WTC11 (cell line): ENCODE results near the gene PARVB. TPM values are rescaled to one million over a fixed set of nuclear protein-coding genes. Genes with fewer than 3 reads are reported as not detected.

Source experiments
- ATAC-seq: fragments of 200-7000 bp; cut with Tn5 transposase; 2 replicates; pipeline ENCODE4 v1.10.0; 2021; ENCODE audit warnings: mild to moderate bottlenecking, moderate library complexity
- CTCF ChIA-PET: fragments of 300-600 bp; sonication (Branson Sonifier 250); formaldehyde crosslinking; loops from one replicate; lab custom pipeline; 2021; ENCODE audit warnings: antibody characterized with exemption; lab: Charles Lee
- POLR2A ChIA-PET: fragments of 350-600 bp; sonication (Branson Sonifier 250); formaldehyde crosslinking; loops from one replicate; lab custom pipeline; 2021; ENCODE audit warnings: antibody characterized with exemption; lab: Charles Lee
- DNase-seq: peaks from one replicate; pipeline ENCODE4 v3.0.0; 2021; ENCODE audit warnings: low spot score
- H3K27ac Mint-ChIP-seq: 2 replicates; pipeline ENCODE4 v1.8.0; 2021; ENCODE audit warnings: mixed read lengths
- H3K27me3 Mint-ChIP-seq: 2 replicates; pipeline ENCODE4 v1.8.0; 2021; ENCODE audit warnings: low read depth, mild to moderate bottlenecking, moderate library complexity, mixed read lengths
- H3K36me3 Mint-ChIP-seq: 2 replicates; pipeline ENCODE4 v1.8.0; 2021; ENCODE audit warnings: mixed read lengths
- H3K4me1 Mint-ChIP-seq: 2 replicates; pipeline ENCODE4 v1.8.0; 2022; ENCODE audit warnings: mixed read lengths
- H3K4me3 Mint-ChIP-seq: 2 replicates; pipeline ENCODE4 v1.8.0; 2021; ENCODE audit warnings: mild to moderate bottlenecking, moderate library complexity, mixed read lengths
- H3K9me3 Mint-ChIP-seq: 2 replicates; pipeline ENCODE4 v1.8.0; 2021; ENCODE audit warnings: mixed read lengths
- AR ChIP-seq: fragments of 250-450 bp; sonication (Bioruptor Pico); IDR thresholded peaks from 2 replicates; pipeline ENCODE4 v1.9.0; 2021; ENCODE audit warnings: mild to moderate bottlenecking
- CREM ChIP-seq: sonication (generic); formaldehyde crosslinking; IDR thresholded peaks from 2 replicates; pipeline ENCODE4 v1.8.1; 2022; ENCODE audit warnings: mild to moderate bottlenecking, missing genetic modification reagents, moderate library complexity
- GABPB1 ChIP-seq: sonication (generic); formaldehyde crosslinking; IDR thresholded peaks from 2 replicates; pipeline ENCODE4 v1.8.1; 2023; ENCODE audit warnings: mild to moderate bottlenecking, missing genetic modification reagents
- GRHL2 ChIP-seq: fragments of 250-450 bp; sonication (Bioruptor Pico); IDR thresholded peaks from 2 replicates; pipeline ENCODE4 v1.8.0; 2022; ENCODE audit warnings: mild to moderate bottlenecking, moderate library complexity; ENCODE audit not compliant: insufficient replicate concordance, severe bottlenecking
- JAZF1 ChIP-seq: fragments of 250-450 bp; sonication (Bioruptor Pico); IDR thresholded peaks from 2 replicates; pipeline ENCODE4 v1.9.0; 2021; ENCODE audit warnings: moderate library complexity, mild to moderate bottlenecking, inconsistent platforms
- KAT7 ChIP-seq: sonication (generic); formaldehyde crosslinking; IDR thresholded peaks from 2 replicates; pipeline ENCODE4 v1.8.1; 2023; ENCODE audit warnings: missing genetic modification reagents, mild to moderate bottlenecking, borderline replicate concordance
- MYBL2 ChIP-seq: sonication (generic); formaldehyde crosslinking; IDR thresholded peaks from 2 replicates; pipeline ENCODE4 v1.8.1; 2023; ENCODE audit warnings: mild to moderate bottlenecking, moderate library complexity, missing genetic modification reagents
- NFYB ChIP-seq: sonication (generic); formaldehyde crosslinking; conservative IDR thresholded peaks from 2 replicates; pipeline ENCODE4 v1.8.0; 2022; ENCODE audit warnings: low read depth, missing genetic modification reagents
- SOX15 ChIP-seq: fragments of 250-450 bp; sonication (Bioruptor Pico); IDR thresholded peaks from 2 replicates; pipeline ENCODE4 v1.9.0; 2021; ENCODE audit warnings: mild to moderate bottlenecking
- SP1 ChIP-seq: sonication (generic); formaldehyde crosslinking; conservative IDR thresholded peaks from 2 replicates; pipeline ENCODE4 v1.8.1; 2022; ENCODE audit warnings: missing genetic modification reagents
- TCF7 ChIP-seq: sonication (generic); formaldehyde crosslinking; IDR thresholded peaks from 2 replicates; pipeline ENCODE4 v1.8.0; 2022; ENCODE audit warnings: mild to moderate bottlenecking, low read depth, missing genetic modification reagents, moderate library complexity
- TEAD1 ChIP-seq: sonication (generic); formaldehyde crosslinking; IDR thresholded peaks from 2 replicates; pipeline ENCODE4 v1.8.0; 2022; ENCODE audit warnings: mild to moderate bottlenecking, missing genetic modification reagents
- ZNF121 ChIP-seq: sonication (generic); formaldehyde crosslinking; IDR thresholded peaks from 2 replicates; pipeline ENCODE4 v1.8.0; 2023; ENCODE audit warnings: missing genetic modification reagents
- ZNF138 ChIP-seq: sonication (generic); formaldehyde crosslinking; conservative IDR thresholded peaks from 2 replicates; pipeline ENCODE4 v1.8.1; 2022; ENCODE audit warnings: mild to moderate bottlenecking, moderate library complexity, missing genetic modification reagents
- ZNF317 ChIP-seq: sonication (generic); formaldehyde crosslinking; IDR thresholded peaks from 2 replicates; pipeline ENCODE4 v1.8.1; 2023; ENCODE audit warnings: low read depth, mild to moderate bottlenecking, moderate library complexity, missing genetic modification reagents, borderline replicate concordance
- ZNF532 ChIP-seq: fragments of 250-450 bp; sonication (Bioruptor Pico); IDR thresholded peaks from 2 replicates; pipeline ENCODE4 v1.9.0; 2021; ENCODE audit warnings: mild to moderate bottlenecking, borderline replicate concordance
- total RNA-seq: library from RNA; stranded (reverse); gene quantifications from 3 replicates; pipeline ENCODE4 v1.2.3, GENCODE V29; 2021

The PARVB gene
- total RNA-seq, 1 experiment from 2014 or later = 3.3 TPM

- Mint-ChIP-seq H3K9me3 (no peaks in the 10 kb centered on the region), H3K27ac (no peak overlapping the region), H3K27me3 (no peaks in the 10 kb centered on the region), H3K36me3 (peaks cover 40% of the 10 kb centered on the region), H3K4me1 (peaks cover 2% of the 10 kb centered on the region; the same call in 1 of the 2 replicates), H3K4me3 (no peak overlapping the region)
- DNase-seq (no peak), ATAC-seq (no peak)
- TF ChIP-seq MYBL2 (CRISPR knock-in tag) (no peak), NFYB (CRISPR knock-in tag) (no peak), SOX15 (CRISPR knock-in tag) (no peak), TCF7 (no peak), ZNF138 (CRISPR knock-in tag) (no peak), GABPB1 (no peak), ZNF532 (CRISPR knock-in tag) (no peak), KAT7 (CRISPR knock-in tag) (no peak), ZNF317 (no peak), ZNF121 (CRISPR knock-in tag) (no peak), JAZF1 (CRISPR knock-in tag) (no peak)
- CTCF ChIA-PET = interaction anchor here (0.8 to 1.0 kb wide), 3 partner anchors 83 to 87 kb away, joined by 3 to 4 read pairs (median 3); no protein-coding TSS in a partner anchor
- POLR2A ChIA-PET = no interaction called here
Measured at GRCh38 chr22:43998679-43999264, 25.3 kb upstream of the PARVB start.

DNA sequence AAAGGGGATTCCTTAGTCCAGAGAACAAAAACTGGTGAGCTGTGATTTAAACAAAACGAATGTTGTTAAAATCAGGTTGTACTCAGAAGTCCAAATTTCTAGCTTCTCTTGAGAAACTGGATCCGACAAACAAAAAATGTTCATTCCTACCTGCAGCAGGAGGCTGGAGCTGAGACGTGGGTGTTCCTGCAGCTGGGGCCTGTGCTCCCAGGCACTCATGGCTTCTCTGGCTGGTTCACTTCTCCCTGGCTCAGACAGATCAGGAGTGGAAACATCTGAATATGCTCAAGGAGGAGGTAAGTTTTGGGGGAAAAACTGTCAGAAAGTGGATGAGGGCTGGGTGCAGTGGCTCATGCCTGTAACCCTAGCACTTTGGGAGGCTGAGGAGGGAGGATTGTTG, 24.7 kb upstream of the PARVB start:
- Mint-ChIP-seq H3K9me3 (no peaks in the 10 kb centered on the region), H3K27ac (no peak overlapping the region), H3K4me3 (no peak overlapping the region), H3K4me1 (peaks cover 4% of the 10 kb centered on the region), H3K36me3 (peaks cover 39% of the 10 kb centered on the region), H3K27me3 (no peaks in the 10 kb centered on the region)
- ChIA-PET POLR2A (no interaction called here), CTCF (interaction anchor here (0.8 kb wide), 1 partner anchor 86 kb away, joined by 3 read pairs; no protein-coding TSS in a partner anchor)
- TF ChIP-seq CREM (CRISPR knock-in tag) (no peak), AR (CRISPR knock-in tag) (no peak), SOX15 (CRISPR knock-in tag) (no peak), GRHL2 (CRISPR knock-in tag) (no peak), TEAD1 (CRISPR knock-in tag) (no peak), ZNF532 (CRISPR knock-in tag) (no peak), SP1 (CRISPR knock-in tag) (no peak)
- DNase-seq (no peak), ATAC-seq (no peak)
